Adipocyte (in vitro differentiated cells): ENCODE data around the gene SPDYA.
"Not testable (repeated sequence)": the region's sequence is repeated elsewhere in the genome, so short reads cannot be mapped to it uniquely, and the experiment has no call there.

Experiments used
- DNase-seq: peaks from one replicate; pipeline ENCODE4 v3.0.0-alpha.2; 2015; ENCODE audit warnings: low read depth
- H3K27me3 ChIP-seq: replicated peaks from 2 replicates; pipeline ENCODE4 v1.7.0; 2013; ENCODE audit warnings: mild to moderate bottlenecking, low read length, moderate library complexity; ENCODE audit not compliant: control insufficient read depth, insufficient read depth
- H3K36me3 ChIP-seq: 2 replicates; pipeline ENCODE4 v1.7.0; 2013; ENCODE audit warnings: low read length, mild to moderate bottlenecking, moderate library complexity; ENCODE audit not compliant: control insufficient read depth, insufficient read depth, severe bottlenecking
- H3K4me1 ChIP-seq: 2 replicates; pipeline ENCODE4 v1.7.0; 2013; ENCODE audit warnings: mild to moderate bottlenecking, low read length, moderate library complexity; ENCODE audit not compliant: control insufficient read depth, insufficient read depth
- H3K4me3 ChIP-seq: 2 replicates; pipeline ENCODE4 v1.7.0; 2013; ENCODE audit warnings: mild to moderate bottlenecking, low read length, moderate library complexity
- H3K9ac ChIP-seq: 2 replicates; pipeline ENCODE4 v1.7.0; 2013; ENCODE audit warnings: mild to moderate bottlenecking, low read length, moderate library complexity
- H3K9me3 ChIP-seq: 2 replicates; pipeline ENCODE4 v1.7.0; 2013; ENCODE audit warnings: mild to moderate bottlenecking, low read length, moderate library complexity; ENCODE audit not compliant: control insufficient read depth

SPDYA gene

DNA sequence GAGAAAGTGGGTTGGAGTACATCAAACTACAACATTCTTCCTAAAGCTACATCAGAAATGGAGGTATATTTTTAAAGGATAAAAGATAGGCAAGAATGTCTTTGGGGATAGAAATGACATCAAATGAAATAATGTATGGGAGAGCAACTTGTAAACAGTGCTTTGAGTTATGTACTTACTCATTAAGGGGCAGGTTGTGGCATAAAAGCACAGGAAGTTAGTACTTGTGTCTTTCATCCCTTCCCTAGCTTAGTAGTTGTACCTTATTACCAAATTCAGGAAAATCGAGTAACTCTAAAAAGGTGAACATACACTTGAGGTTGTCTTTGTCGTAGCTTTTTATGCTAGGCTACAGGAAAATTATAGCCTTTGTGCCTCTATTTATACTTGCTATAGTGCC is 30.1 kb upstream of the SPDYA start:
- no peaks in the 10 kb centered on the region for H3K9me3 ChIP-seq
- DNase-seq, result no peak
- H3K36me3 ChIP-seq, result peaks cover 81% of the 10 kb centered on the region
- H3K27me3 ChIP-seq, result no peaks in the 10 kb centered on the region
- no peak overlapping the region for H3K9ac ChIP-seq
- H3K4me3 ChIP-seq, result no peak overlapping the region
- H3K4me1 ChIP-seq, result no peaks in the 10 kb centered on the region

- no peak overlapping the region for H3K9ac ChIP-seq
- DNase-seq, result no peak
- no peaks in the 10 kb centered on the region for H3K9me3 ChIP-seq
- no peak overlapping the region for H3K4me3 ChIP-seq
- H3K27me3 ChIP-seq, result no peaks in the 10 kb centered on the region
- no peaks in the 10 kb centered on the region for H3K4me1 ChIP-seq
- H3K36me3 ChIP-seq, result peaks cover 96% of the 10 kb centered on the region
Observed at GRCh38 chr2:28782423-28782822, 28.2 kb upstream of the SPDYA start.

DNA sequence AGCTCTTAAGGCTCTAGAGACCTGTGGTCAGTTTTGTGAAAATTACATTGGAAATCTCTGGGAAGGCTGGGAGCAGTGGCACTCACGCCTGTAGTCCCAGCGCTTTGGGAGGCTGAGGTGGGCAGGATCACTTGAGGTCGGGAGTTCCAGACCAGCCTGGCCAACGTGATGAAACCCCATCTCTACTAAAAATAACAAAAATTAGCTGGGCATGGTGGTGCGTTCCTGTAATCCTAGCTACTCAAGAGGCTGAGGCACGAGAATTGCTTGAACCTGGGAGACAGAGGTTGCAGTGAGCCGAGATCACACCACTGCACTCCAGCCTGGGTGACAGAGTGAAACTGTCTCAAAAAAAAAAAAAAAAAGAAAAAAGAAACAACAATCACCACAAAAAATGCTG is 26.1 kb upstream of the SPDYA start:
- not testable (repeated sequence) for H3K4me3 ChIP-seq, H3K27me3 ChIP-seq, DNase-seq, H3K9ac ChIP-seq, H3K9me3 ChIP-seq, H3K4me1 ChIP-seq
- H3K36me3 ChIP-seq, result peaks cover 95% of the 10 kb centered on the region

DNA sequence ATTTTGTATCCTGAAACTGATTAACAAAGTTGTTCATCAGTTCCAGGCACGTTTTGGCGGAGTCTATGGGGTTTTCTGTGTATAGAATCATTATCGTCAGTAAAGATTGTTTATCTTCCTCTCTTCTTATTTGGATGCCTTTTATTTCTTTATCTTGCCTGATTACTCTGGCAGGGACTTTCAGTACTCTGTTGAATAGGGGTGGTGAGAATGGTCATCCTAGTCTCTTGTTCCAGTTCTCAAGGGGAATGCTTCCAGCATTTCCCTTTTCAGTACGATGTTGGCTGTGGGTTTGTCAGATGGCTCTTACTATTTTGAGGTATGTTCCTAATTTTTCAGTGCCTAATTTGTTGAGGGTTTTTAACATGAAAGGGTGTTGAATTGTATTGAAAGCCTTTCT is 14.0 kb upstream of the SPDYA start:
- Histone ChIP-seq H3K4me1 (peaks cover 3% of the 10 kb centered on the region), H3K9ac (no peak overlapping the region), H3K4me3 (no peak overlapping the region), H3K9me3 (peaks cover 10% of the 10 kb centered on the region), H3K36me3 (peaks cover 85% of the 10 kb centered on the region), H3K27me3 (no peaks in the 10 kb centered on the region)
- no peak for DNase-seq

- H3K4me1 ChIP-seq, result peaks cover 30% of the 10 kb centered on the region
- peaks cover 59% of the 10 kb centered on the region for H3K36me3 ChIP-seq
- peak; percentile 27 for DNase-seq
- H3K4me3 ChIP-seq, result no peak overlapping the region
- H3K27me3 ChIP-seq, result no peaks in the 10 kb centered on the region
- no peaks in the 10 kb centered on the region for H3K9me3 ChIP-seq
- H3K9ac ChIP-seq, result no peak overlapping the region
Observed at GRCh38 chr2:28801726-28802125, 8.9 kb upstream of the SPDYA start.

- peaks cover 30% of the 10 kb centered on the region for H3K4me1 ChIP-seq
- peak; percentile 48 for DNase-seq
- H3K9ac ChIP-seq, result peak overlapping the region; percentile 20
- no peaks in the 10 kb centered on the region for H3K9me3 ChIP-seq
- H3K27me3 ChIP-seq, result no peaks in the 10 kb centered on the region
- peaks cover 53% of the 10 kb centered on the region for H3K36me3 ChIP-seq
- H3K4me3 ChIP-seq, result no peak overlapping the region
Observed at GRCh38 chr2:28802975-28803429, 7.6 kb upstream of the SPDYA start.

DNA sequence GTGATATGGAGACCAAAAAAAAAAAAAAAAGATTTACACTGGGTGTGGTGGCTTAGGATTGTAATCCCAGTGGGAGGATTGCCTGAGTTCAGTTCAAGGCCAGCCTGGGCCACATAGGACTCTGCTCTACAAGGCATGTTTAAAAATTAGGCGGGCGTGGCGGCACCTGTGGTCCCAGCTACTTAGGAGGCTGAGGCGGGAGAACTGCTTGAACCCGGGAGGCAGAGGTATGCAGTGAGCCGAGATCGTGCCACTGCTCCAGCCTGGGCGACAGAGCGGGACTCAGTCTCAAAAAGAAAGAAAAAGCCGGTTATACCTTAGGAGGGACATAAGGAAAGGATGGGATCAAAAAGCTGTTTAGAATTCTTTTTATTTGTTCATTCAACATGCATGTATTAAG is 707 bp upstream of the SPDYA start:
- Histone ChIP-seq H3K9me3 (no peaks in the 10 kb centered on the region), H3K9ac (peak overlapping the region; percentile 74), H3K27me3 (no peaks in the 10 kb centered on the region), H3K36me3 (peaks cover 14% of the 10 kb centered on the region), H3K4me3 (peak overlapping the region; percentile 79), H3K4me1 (peaks cover 16% of the 10 kb centered on the region)
- DNase-seq, result peak; percentile 2

DNA sequence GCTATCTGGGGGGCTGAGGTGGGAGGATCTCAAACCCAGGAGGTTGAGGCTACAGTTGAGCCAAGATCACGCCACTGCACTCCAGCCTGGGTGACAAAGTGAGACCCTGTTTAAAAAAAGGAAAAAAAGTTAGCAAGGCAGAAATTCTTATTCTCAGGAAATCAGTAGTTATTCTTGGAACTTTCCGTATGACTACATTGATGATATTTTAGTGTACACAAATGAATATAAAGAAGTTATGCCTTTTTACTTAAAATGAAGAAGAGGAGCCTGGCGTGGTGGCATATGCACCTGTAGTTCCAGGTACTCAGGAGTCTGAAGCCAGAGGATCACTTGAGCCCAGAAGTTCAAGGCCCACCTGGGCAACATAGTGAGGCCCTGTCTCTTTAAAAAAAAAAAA is 7.4 kb downstream of the SPDYA start:
- H3K36me3 ChIP-seq, result no peaks in the 10 kb centered on the region
- no peaks in the 10 kb centered on the region for H3K27me3 ChIP-seq
- no peak overlapping the region for H3K9ac ChIP-seq
- DNase-seq, result no peak
- H3K4me1 ChIP-seq, result no peaks in the 10 kb centered on the region
- H3K4me3 ChIP-seq, result no peak overlapping the region
- no peaks in the 10 kb centered on the region for H3K9me3 ChIP-seq

- H3K9me3 ChIP-seq, result no peaks in the 10 kb centered on the region
- H3K4me1 ChIP-seq, result no peaks in the 10 kb centered on the region
- H3K9ac ChIP-seq, result no peak overlapping the region
- H3K4me3 ChIP-seq, result no peak overlapping the region
- no peaks in the 10 kb centered on the region for H3K27me3 ChIP-seq
- peak; percentile 77 for DNase-seq
- no peaks in the 10 kb centered on the region for H3K36me3 ChIP-seq
Observed at GRCh38 chr2:28821295-28821958, 10.8 kb downstream of the SPDYA start.

- no peak for DNase-seq
- Histone ChIP-seq H3K36me3 (no peaks in the 10 kb centered on the region), H3K27me3 (no peaks in the 10 kb centered on the region), H3K4me3 (no peak overlapping the region), H3K4me1 (no peaks in the 10 kb centered on the region), H3K9ac (no peak overlapping the region), H3K9me3 (no peaks in the 10 kb centered on the region)
Observed at GRCh38 chr2:28822036-28822435, 11.4 kb downstream of the SPDYA start.

DNA sequence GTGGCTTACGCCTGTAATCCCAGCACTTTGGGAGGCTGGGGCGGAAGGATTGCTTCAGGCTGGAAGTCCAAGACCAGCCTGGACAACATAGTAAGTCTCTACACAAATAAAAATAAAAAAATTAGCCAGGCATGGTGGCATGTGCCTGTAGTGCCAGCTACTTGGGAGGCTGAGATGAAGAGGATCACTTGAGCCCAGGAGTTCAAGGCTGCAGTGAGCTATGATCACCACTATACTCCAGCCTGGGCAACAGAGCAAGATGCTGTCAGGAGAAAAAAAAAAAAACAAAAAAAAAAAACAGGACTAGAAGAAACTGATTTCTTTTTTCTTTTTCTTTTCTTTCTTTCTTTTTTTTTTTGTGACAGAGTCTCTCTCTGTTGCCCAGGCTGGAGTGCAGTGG is 13.6 kb downstream of the SPDYA start:
- no peak for DNase-seq
- Histone ChIP-seq H3K9ac (no peak overlapping the region), H3K4me1 (no peaks in the 10 kb centered on the region), H3K36me3 (no peaks in the 10 kb centered on the region), H3K9me3 (no peaks in the 10 kb centered on the region), H3K27me3 (no peaks in the 10 kb centered on the region), H3K4me3 (no peak overlapping the region)

DNA sequence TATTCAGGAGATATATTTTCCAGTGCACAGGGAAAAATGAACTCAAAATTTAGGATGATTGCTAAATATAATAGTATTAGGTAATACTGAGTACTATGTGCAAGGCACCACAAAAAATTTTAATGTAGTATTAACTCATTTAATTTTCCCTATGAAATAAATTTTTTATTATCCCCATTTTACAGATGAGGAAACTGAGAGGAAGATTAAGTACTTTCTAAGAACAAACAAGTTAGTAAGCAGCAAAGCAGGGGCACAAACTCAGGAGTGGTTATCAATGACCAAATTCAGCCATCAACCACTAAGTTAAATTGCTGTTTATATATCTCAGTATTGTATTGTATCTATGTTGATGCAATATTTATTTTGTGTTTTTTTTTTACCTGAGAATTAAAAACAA is 14.2 kb downstream of the SPDYA start:
- no peaks in the 10 kb centered on the region for H3K9me3 ChIP-seq
- no peaks in the 10 kb centered on the region for H3K36me3 ChIP-seq
- no peaks in the 10 kb centered on the region for H3K27me3 ChIP-seq
- H3K9ac ChIP-seq, result no peak overlapping the region
- H3K4me3 ChIP-seq, result no peak overlapping the region
- no peaks in the 10 kb centered on the region for H3K4me1 ChIP-seq
- DNase-seq, result no peak
